Muscle of leg (tissue), 11 donors: ENCODE measurements around the gene ARHGEF40. TPM values are rescaled to one million over a fixed set of nuclear protein-coding genes. Genes with fewer than 3 reads are reported as not detected.
A peak's percentile ranks its signal among the peaks of the same experiment; 100 is the strongest.
"Not testable (repeated sequence)": the region's sequence is repeated elsewhere in the genome, so short reads cannot be mapped to it uniquely, and the experiment has no call there.

Experiments used
- DNase-seq: peaks from one replicate; pipeline ENCODE4 v3.0.0; 2013
- H3K27ac ChIP-seq: one replicate; pipeline ENCODE4 v1.5.1; 2013; ENCODE audit warnings: mild to moderate bottlenecking, low read length, control low read depth
- H3K27me3 ChIP-seq: one replicate; pipeline ENCODE4 v1.6.1; 2013; ENCODE audit warnings: low read length; ENCODE audit not compliant: control insufficient read depth, insufficient read depth
- H3K36me3 ChIP-seq: one replicate; pipeline ENCODE4 v1.6.1; 2013; ENCODE audit warnings: low read length; ENCODE audit not compliant: control insufficient read depth, insufficient read depth
- H3K4me1 ChIP-seq: one replicate; pipeline ENCODE4 v1.6.1; 2013; ENCODE audit warnings: low read length; ENCODE audit not compliant: control insufficient read depth, insufficient read depth
- H3K4me3 ChIP-seq: one replicate; pipeline ENCODE4 v1.5.1; 2013; ENCODE audit warnings: low read length, control low read depth
- H3K9me3 ChIP-seq: replicated peaks from 2 replicates; pipeline ENCODE4 v1.6.1; 2013; ENCODE audit warnings: low read depth, low read length; ENCODE audit not compliant: control insufficient read depth
- WGBS: methylation state at CpG from one replicate; pipeline ENCODE4 v1.1.5; 2013; ENCODE audit warnings: missing lambda C conversion rate; ENCODE audit not compliant: insufficient coverage; 5-methylcytosine and 5-hydroxymethylcytosine counted together
- polyA plus RNA-seq, 8 donors: library from polyadenylated mRNA; unstranded; fragments of 120-200 nt; gene quantifications; one replicate each; pipeline versions ENCODE4 v1.2.1 to v1.2.3, GENCODE V29; 2013; ENCODE audit warnings: inconsistent platforms in 1 of 8, low replicate concordance in 1 of 8; ENCODE audit not compliant: insufficient read length in 8 of 8, insufficient read depth in 1 of 8
- total RNA-seq: library from RNA; stranded (reverse); fragments of 120-200 nt; gene quantifications from one replicate; pipeline ENCODE4 v1.2.4, GENCODE V29; 2013

Gene ARHGEF40
- total and polyA plus RNA-seq, 9 donors: 50.5 to 70.2 (median 65.2) TPM

DNA sequence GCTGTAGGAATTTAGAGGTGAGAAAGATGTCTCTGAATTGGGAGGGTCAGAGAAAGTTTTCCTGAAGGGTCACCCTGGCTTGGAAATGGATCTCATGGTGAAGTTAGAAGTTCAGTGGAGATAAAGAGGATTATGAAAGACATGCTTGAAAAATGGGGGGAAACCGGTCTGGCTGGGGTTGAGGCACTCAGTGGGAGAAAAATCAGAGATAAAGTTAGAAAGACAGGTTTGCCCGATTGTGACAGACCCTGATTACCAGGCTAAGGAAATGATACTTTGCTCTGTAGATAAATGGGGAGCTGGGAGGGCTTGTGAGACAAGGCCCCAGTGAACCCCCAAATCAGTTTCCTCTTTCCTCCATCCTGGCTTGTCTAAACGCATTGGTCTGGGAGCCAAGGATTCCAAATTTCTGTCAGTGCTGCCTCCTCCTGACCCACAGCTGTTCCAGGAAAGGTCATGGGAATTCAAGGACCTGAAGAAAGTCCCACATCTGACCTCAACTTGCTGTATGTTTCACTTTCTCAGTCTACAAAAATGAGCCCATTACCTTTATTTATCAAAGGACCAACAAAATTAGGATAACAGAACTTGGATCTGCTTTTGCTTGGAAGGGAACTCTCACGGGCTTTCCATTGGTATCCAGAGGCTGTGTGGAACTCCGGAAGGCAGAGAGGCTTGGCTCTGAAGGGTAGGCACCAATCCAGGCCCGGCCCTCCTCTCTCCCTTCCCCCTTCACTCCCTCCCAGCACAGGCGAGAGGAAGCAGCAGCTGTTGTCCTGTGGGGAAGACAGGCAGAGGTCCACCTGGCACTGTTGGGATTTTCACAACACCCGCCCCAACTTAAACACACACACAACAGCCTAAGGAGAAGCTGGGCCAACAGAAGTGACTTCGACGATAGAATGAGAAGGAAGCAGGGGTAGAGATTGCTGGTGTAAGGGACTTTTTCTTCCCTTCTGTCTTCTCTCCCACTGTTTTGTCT is 31.4 kb upstream of the ARHGEF40 start:
- H3K4me3 ChIP-seq: no peak overlapping the region
- peak; percentile 98 for DNase-seq

GRCh38 chr14:21039585-21040369 is 30.3 kb upstream of the ARHGEF40 start:
- WGBS: 47% methylated on average over 6 of the region's 8 CpGs
- Histone ChIP-seq H3K27ac (peak overlapping the region; percentile 94), H3K4me3 (no peak overlapping the region), H3K36me3 (no peaks in the 10 kb centered on the region), H3K27me3 (no peaks in the 10 kb centered on the region), H3K4me1 (peaks cover 44% of the 10 kb centered on the region), H3K9me3 (no peaks in the 10 kb centered on the region)
- DNase-seq: peak; percentile 93

More for the DNA sequence above, 31.4 kb upstream of the ARHGEF40 start:
- Histone ChIP-seq H3K4me1 (peaks cover 50% of the 10 kb centered on the region), H3K27ac (peak overlapping the region; percentile 94), H3K27me3 (no peaks in the 10 kb centered on the region), H3K36me3 (no peaks in the 10 kb centered on the region), H3K9me3 (no peaks in the 10 kb centered on the region)
- 42% methylated on average over 3 of the region's 10 CpGs for WGBS

DNA sequence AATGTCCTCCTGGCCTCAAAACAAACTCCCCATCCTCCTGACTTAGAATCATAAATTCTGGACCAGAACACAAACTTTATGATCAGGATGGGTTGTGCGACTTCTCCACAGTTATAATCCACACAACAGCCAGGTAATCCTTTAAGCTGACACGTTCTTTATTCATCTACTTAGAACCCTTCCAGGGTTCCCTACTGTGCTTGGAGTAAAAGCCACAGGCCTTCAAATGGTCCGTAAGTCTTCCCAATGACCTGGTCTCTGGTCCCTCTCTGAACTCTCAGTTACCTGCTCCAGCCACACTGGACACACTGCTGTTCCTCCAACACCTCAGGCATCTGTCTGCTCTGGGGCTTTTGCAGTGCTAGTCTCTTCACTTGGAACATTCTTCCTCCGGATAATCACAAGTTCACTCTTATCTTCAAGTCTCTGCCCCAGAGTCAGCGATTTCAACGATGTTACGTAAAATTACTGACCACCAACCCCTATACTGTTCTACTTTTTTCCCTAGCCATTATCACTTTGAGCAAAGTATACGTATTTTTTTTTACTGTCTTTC is 29.7 kb upstream of the ARHGEF40 start:
- no peak for DNase-seq
- Histone ChIP-seq H3K27me3 (no peaks in the 10 kb centered on the region), H3K36me3 (no peaks in the 10 kb centered on the region), H3K4me3 (no peak overlapping the region), H3K27ac (no peak overlapping the region), H3K9me3 (no peaks in the 10 kb centered on the region), H3K4me1 (peaks cover 44% of the 10 kb centered on the region)
- WGBS: 75% methylated on average over 7 of the region's 8 CpGs

GRCh38 chr14:21040941-21041340 is 29.2 kb upstream of the ARHGEF40 start:
- not testable (repeated sequence) for H3K27ac ChIP-seq, H3K4me3 ChIP-seq, H3K36me3 ChIP-seq, H3K9me3 ChIP-seq, DNase-seq, H3K27me3 ChIP-seq
- peaks cover 44% of the 10 kb centered on the region for H3K4me1 ChIP-seq
- WGBS: 86% methylated on average over 3 of the region's 3 CpGs

GRCh38 chr14:21041676-21042433 is 28.2 kb upstream of the ARHGEF40 start, which contains the start of gene RNASE7:
RNASE7 (plus strand) TSS chr14:21042362; CDS start chr14:21042993, 631 bp downstream.
- WGBS: 77% methylated on average over 8 of the region's 11 CpGs
- Histone ChIP-seq H3K27ac (no peak within 1 kb of the TSS), H3K9me3 (no peaks in the 10 kb centered on the region), H3K27me3 (no peaks in the 10 kb centered on the region), H3K4me1 (peaks cover 41% of the 10 kb centered on the region), H3K36me3 (no peaks in the 10 kb centered on the region), H3K4me3 (no peak within 1 kb of the TSS)
- DNase-seq: no peak

DNA sequence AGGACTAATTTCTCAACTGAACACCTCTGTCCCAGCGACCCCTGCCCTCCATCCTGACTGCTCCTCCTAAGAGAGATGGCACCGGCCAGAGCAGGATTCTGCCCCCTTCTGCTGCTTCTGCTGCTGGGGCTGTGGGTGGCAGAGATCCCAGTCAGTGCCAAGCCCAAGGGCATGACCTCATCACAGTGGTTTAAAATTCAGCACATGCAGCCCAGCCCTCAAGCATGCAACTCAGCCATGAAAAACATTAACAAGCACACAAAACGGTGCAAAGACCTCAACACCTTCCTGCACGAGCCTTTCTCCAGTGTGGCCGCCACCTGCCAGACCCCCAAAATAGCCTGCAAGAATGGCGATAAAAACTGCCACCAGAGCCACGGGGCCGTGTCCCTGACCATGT is 27.2 kb upstream of the ARHGEF40 start:
- H3K9me3 ChIP-seq: no peaks in the 10 kb centered on the region
- no peak overlapping the region for H3K27ac ChIP-seq
- DNase-seq: no peak
- H3K36me3 ChIP-seq: no peaks in the 10 kb centered on the region
- H3K4me1 ChIP-seq: peaks cover 35% of the 10 kb centered on the region
- 71% methylated on average over 6 of the region's 8 CpGs for WGBS
- no peak overlapping the region for H3K4me3 ChIP-seq
- no peaks in the 10 kb centered on the region for H3K27me3 ChIP-seq

- no CpG with 5 or more reads among the region's 2 CpGs for WGBS
- H3K4me1 ChIP-seq: peaks cover 29% of the 10 kb centered on the region
- H3K4me3 ChIP-seq: no peak overlapping the region
- H3K27ac ChIP-seq: no peak overlapping the region
- no peak for DNase-seq
- H3K27me3 ChIP-seq: no peaks in the 10 kb centered on the region
- H3K36me3 ChIP-seq: no peaks in the 10 kb centered on the region
- no peaks in the 10 kb centered on the region for H3K9me3 ChIP-seq
Measured at GRCh38 chr14:21043387-21043973, 26.6 kb upstream of the ARHGEF40 start.

DNA sequence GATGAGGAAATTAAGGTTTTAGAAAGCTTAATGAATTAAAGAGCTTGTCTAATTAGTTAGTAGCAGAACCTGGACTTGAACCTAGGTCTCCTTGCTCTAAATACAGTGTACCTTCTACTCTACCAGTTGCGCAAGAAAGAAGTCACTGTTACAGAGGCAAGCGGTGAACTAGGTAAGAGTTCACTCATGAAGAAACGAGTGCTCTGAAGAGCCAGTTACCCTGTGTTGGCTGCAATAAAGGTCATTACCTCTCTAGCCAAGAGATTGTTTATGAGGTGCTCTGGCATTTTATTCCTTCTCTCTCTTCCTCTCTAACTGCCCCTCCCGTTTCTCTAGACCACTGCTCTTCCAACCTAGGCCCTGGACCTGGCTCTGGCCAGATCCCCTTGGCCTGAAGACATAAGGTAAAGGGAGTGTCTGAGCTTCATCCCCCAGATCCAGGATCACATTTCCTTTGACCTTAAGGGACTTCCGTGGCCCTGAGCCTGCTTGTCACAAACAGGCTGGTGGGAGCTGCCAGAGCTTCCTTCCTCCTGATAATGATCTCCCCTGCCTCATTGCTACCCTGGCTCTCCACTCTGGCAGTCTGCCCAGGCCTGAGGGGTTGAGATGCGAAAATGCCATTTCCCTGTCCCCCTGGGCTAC is 26.0 kb upstream of the ARHGEF40 start:
- Histone ChIP-seq H3K4me3 (no peak overlapping the region), H3K9me3 (no peaks in the 10 kb centered on the region), H3K27ac (no peak overlapping the region), H3K4me1 (peaks cover 23% of the 10 kb centered on the region), H3K36me3 (no peaks in the 10 kb centered on the region), H3K27me3 (no peaks in the 10 kb centered on the region)
- no CpG with 5 or more reads among the region's 6 CpGs for WGBS
- no peak for DNase-seq

- WGBS: 80% methylated on average over 1 of the region's 2 CpGs
- no peak overlapping the region for H3K27ac ChIP-seq
Measured at GRCh38 chr14:21047378-21047781, 22.7 kb upstream of the ARHGEF40 start.

More at GRCh38 chr14:21047378-21047781, 22.7 kb upstream of the ARHGEF40 start:
- Histone ChIP-seq H3K9me3 (no peaks in the 10 kb centered on the region), H3K27me3 (no peaks in the 10 kb centered on the region), H3K4me3 (no peak overlapping the region), H3K4me1 (peaks cover 13% of the 10 kb centered on the region), H3K36me3 (no peaks in the 10 kb centered on the region)
- no peak for DNase-seq
